IMR-90 (cell line): ENCODE results near the gene PLIN4. TPM values are rescaled to one million over a fixed set of nuclear protein-coding genes. Genes with fewer than 3 reads are reported as not detected.

Experiments used
- ATAC-seq: fragments of 200-7000 bp; cut with Tn5 transposase; 2 replicates; pipeline ENCODE4 v1.9.1; 2020; ENCODE audit warnings: low read depth, mild to moderate bottlenecking, moderate library complexity
- BruUV-seq: library from RNA; stranded (reverse); fragments of 400-500 nt; replicated peaks from 2 replicates; lab custom pipeline; 2021; lab: Mats Ljungman, UMichigan
- CTCF ChIA-PET: fragments of 300-600 bp; formaldehyde crosslinking; extraction: SDS; loops from one replicate; lab custom pipeline; 2021; ENCODE audit warnings: antibody characterized with exemption; lab: Yijun Ruan, JAX
- POLR2A ChIA-PET: fragments of 300-600 bp; sonication (Branson Sonifier 250); formaldehyde crosslinking; loops from one replicate; lab custom pipeline; 2022; ENCODE audit warnings: antibody characterized with exemption; ENCODE audit not compliant: unreplicated experiment; lab: Charles Lee
- DNase-seq: peaks from one replicate; pipeline ENCODE4 v3.0.0; 2013
- H2AFZ ChIP-seq: replicated peaks from 2 replicates; pipeline ENCODE3; 2013; ENCODE audit warnings: low read length, mild to moderate bottlenecking; ENCODE audit not compliant: poor library complexity
- H2AK5ac ChIP-seq: 2 replicates; pipeline ENCODE4 v1.6.1; 2013; ENCODE audit warnings: low read depth, low read length, inconsistent platforms
- H2AK9ac ChIP-seq: replicated peaks from 2 replicates; pipeline ENCODE3; 2013; ENCODE audit warnings: mild to moderate bottlenecking, low read depth, low read length, moderate library complexity; ENCODE audit not compliant: poor library complexity
- H2BK120ac ChIP-seq: 2 replicates; pipeline ENCODE4 v1.6.1; 2013; ENCODE audit warnings: low read depth, low read length, inconsistent platforms
- H2BK15ac ChIP-seq: 3 replicates; pipeline ENCODE4 v1.6.1; 2013; ENCODE audit warnings: low read depth, low read length, inconsistent platforms
- H2BK20ac ChIP-seq: 2 replicates; pipeline ENCODE4 v1.6.1; 2013; ENCODE audit warnings: low read depth, mild to moderate bottlenecking, inconsistent platforms, low read length, moderate library complexity
- H2BK5ac ChIP-seq: 2 replicates; pipeline ENCODE4 v1.6.1; 2013; ENCODE audit warnings: mild to moderate bottlenecking, low read depth, low read length, inconsistent platforms; ENCODE audit not compliant: poor library complexity, severe bottlenecking
- H3K14ac ChIP-seq: replicated peaks from 2 replicates; pipeline ENCODE4 v1.6.1; 2013; ENCODE audit warnings: low read depth, low read length, inconsistent platforms
- H3K18ac ChIP-seq: 2 replicates; pipeline ENCODE4 v1.6.1; 2013; ENCODE audit warnings: low read depth, low read length, control low read depth
- H3K23ac ChIP-seq: 2 replicates; pipeline ENCODE4 v1.6.1; 2013; ENCODE audit warnings: low read depth, low read length, inconsistent platforms
- H3K27ac ChIP-seq: 2 replicates; pipeline ENCODE4 v1.5.1; 2013; ENCODE audit warnings: mild to moderate bottlenecking, control low read depth, low read length; ENCODE audit not compliant: insufficient read depth
- H3K27me3 ChIP-seq: 2 replicates; pipeline ENCODE4 v1.6.1; 2013; ENCODE audit warnings: low read length; ENCODE audit not compliant: control insufficient read depth, insufficient read depth
- H3K36me3 ChIP-seq: 2 replicates; pipeline ENCODE4 v1.6.1; 2013; ENCODE audit warnings: low read length, mixed read lengths; ENCODE audit not compliant: control insufficient read depth, insufficient read depth
- H3K4ac ChIP-seq: 2 replicates; pipeline ENCODE4 v1.6.1; 2013; ENCODE audit warnings: low read depth, low read length, inconsistent platforms
- H3K4me1 ChIP-seq: 2 replicates; pipeline ENCODE4 v1.6.1; 2013; ENCODE audit warnings: low read length, mixed read lengths; ENCODE audit not compliant: control insufficient read depth, insufficient read depth
- H3K4me2 ChIP-seq: 2 replicates; pipeline ENCODE4 v1.6.1; 2013; ENCODE audit warnings: low read depth, mild to moderate bottlenecking, control low read depth, low read length, moderate library complexity
- H3K4me3 ChIP-seq: 2 replicates; pipeline ENCODE4 v1.5.1; 2013; ENCODE audit warnings: low read depth, mild to moderate bottlenecking, control low read depth, low read length, moderate library complexity; ENCODE audit not compliant: insufficient read depth
- H3K56ac ChIP-seq: 2 replicates; pipeline ENCODE4 v1.6.1; 2013; ENCODE audit warnings: low read length, inconsistent platforms; ENCODE audit not compliant: insufficient read depth; ENCODE audit errors: extremely low read depth
- H3K79me1 ChIP-seq, 2 experiments: 2 replicates each; pipeline ENCODE4 v1.6.1; 2013; ENCODE audit warnings: low read length in 2 of 2, inconsistent platforms in 1 of 2, low read depth in 1 of 2
- H3K9ac ChIP-seq: 2 replicates; pipeline ENCODE4 v1.6.1; 2013; ENCODE audit warnings: low read depth, low read length, control low read depth
- H3K9me1 ChIP-seq: 2 replicates; pipeline ENCODE4 v1.6.1; 2013; ENCODE audit warnings: low read length, inconsistent platforms; ENCODE audit not compliant: insufficient read depth
- H3K9me3 ChIP-seq: 2 replicates; pipeline ENCODE4 v1.6.1; 2013; ENCODE audit warnings: low read length; ENCODE audit not compliant: control insufficient read depth, insufficient read depth
- H4K20me1 ChIP-seq: 2 replicates; pipeline ENCODE4 v1.6.1; 2013; ENCODE audit warnings: low read length, inconsistent platforms; ENCODE audit not compliant: insufficient read depth
- H4K5ac ChIP-seq: 2 replicates; pipeline ENCODE4 v1.6.1; 2013; ENCODE audit warnings: mild to moderate bottlenecking, low read depth, low read length, control low read depth
- H4K8ac ChIP-seq, 2 experiments: 2 replicates each; pipeline ENCODE4 v1.6.1; 2013; ENCODE audit warnings: low read depth in 2 of 2, low read length in 2 of 2, control low read depth in 1 of 2, inconsistent platforms in 1 of 2
- H4K91ac ChIP-seq: 2 replicates; pipeline ENCODE4 v1.6.1; 2013; ENCODE audit warnings: low read depth, low read length, inconsistent platforms; ENCODE audit not compliant: insufficient read depth
- BHLHE40 ChIP-seq: fragments of 150-350 bp; IDR thresholded peaks from 2 replicates; pipeline ENCODE4 v1.6.1; 2016; ENCODE audit warnings: mild to moderate bottlenecking, low read depth, low read length
- CEBPB ChIP-seq: IDR thresholded peaks from 2 replicates; pipeline ENCODE4 v1.6.1; 2012; ENCODE audit warnings: low read depth, low read length, improper control_type of control experiment
- CHD1 ChIP-seq: IDR thresholded peaks from 2 replicates; pipeline ENCODE4 v1.6.1; 2012; ENCODE audit warnings: low read depth, low read length, improper control_type of control experiment
- FOS ChIP-seq: fragments of 150-350 bp; IDR thresholded peaks from 2 replicates; pipeline ENCODE4 v1.6.1; 2016; ENCODE audit warnings: low read depth, low read length
- MAFK ChIP-seq: IDR thresholded peaks from 2 replicates; pipeline ENCODE4 v1.6.1; 2012; ENCODE audit warnings: low read depth, low read length, improper control_type of control experiment
- MAZ ChIP-seq: IDR thresholded peaks from 2 replicates; pipeline ENCODE4 v1.6.1; 2012; ENCODE audit warnings: low read depth, mild to moderate bottlenecking, low read length, improper control_type of control experiment, moderate library complexity, borderline replicate concordance
- MXI1 ChIP-seq: IDR thresholded peaks from 2 replicates; pipeline ENCODE4 v1.6.1; 2012; ENCODE audit warnings: low read depth, mild to moderate bottlenecking, low read length, moderate library complexity, borderline replicate concordance
- NFE2L2 ChIP-seq: fragments of 150-350 bp; IDR thresholded peaks from 2 replicates; pipeline ENCODE4 v1.6.1; 2016; ENCODE audit warnings: low read depth, mild to moderate bottlenecking, low read length
- POLR2A ChIP-seq: IDR thresholded peaks from 2 replicates; pipeline ENCODE4 v1.6.1; 2012; ENCODE audit warnings: mild to moderate bottlenecking, low read depth, low read length
- RAD21 ChIP-seq: IDR thresholded peaks from 2 replicates; pipeline ENCODE4 v1.6.1; 2012; ENCODE audit warnings: low read length, improper control_type of control experiment
- RCOR1 ChIP-seq: IDR thresholded peaks from 2 replicates; pipeline ENCODE4 v1.6.1; 2012; ENCODE audit warnings: mild to moderate bottlenecking, low read length, improper control_type of control experiment; ENCODE audit not compliant: insufficient replicate concordance
- RFX5 ChIP-seq: IDR thresholded peaks from 2 replicates; pipeline ENCODE4 v1.8.0; 2012; ENCODE audit warnings: low read depth, mild to moderate bottlenecking, low read length, moderate library complexity
- SMC3 ChIP-seq: fragments of 150-350 bp; IDR thresholded peaks from 2 replicates; pipeline ENCODE4 v1.6.1; 2016; ENCODE audit warnings: low read depth, mild to moderate bottlenecking, antibody characterized with exemption, low read length, moderate library complexity
- whole genome bisulfite sequencing, 2 experiments: methylation state at CpG; one replicate each; pipeline versions ENCODE4 v1.1.5 to v1.1.7; 2013; ENCODE audit warnings: missing lambda C conversion rate in 2 of 2; ENCODE audit not compliant: insufficient read length in 1 of 2; ENCODE audit errors: extremely low coverage in 2 of 2; 5-methylcytosine and 5-hydroxymethylcytosine counted together
- dilution Hi-C: fragments of 300-500 bp; cut with HindIII; formaldehyde crosslinking; loops from one replicate; pipeline ENCODE4 v1.14.3; 2018; ENCODE audit warnings: low sequenced_read_pairs; ENCODE audit not compliant: unreplicated experiment
- in situ Hi-C: fragments of 300-500 bp; cut with MboI; formaldehyde crosslinking; loops from 3 replicates; pipeline ENCODE4 v1.14.3; 2019; ENCODE audit warnings: low sequenced_read_pairs, inconsistent platforms, mixed read lengths
- intact Hi-C: fragments of 100-400 bp; cut with micrococcal nuclease; formaldehyde crosslinking; loops from 2 replicates; pipeline ENCODE4 v1.10.0; 2022
- polyA plus RNA-seq, 3 experiments: library from polyadenylated mRNA; depleted of rRNA; stranded (reverse); fragments of >200 nt; gene quantifications; 2 replicates each; pipeline ENCODE4 v1.2.3, GENCODE V29; 2012; ENCODE audit warnings: low replicate concordance in 1 of 3
- total RNA-seq: library from RNA; depleted of rRNA; stranded (reverse); fragments of >200 nt; gene quantifications from 2 replicates; pipeline ENCODE4 v1.2.3, GENCODE V29; 2012
- TF ChIP-seq, protein P1 (sequence below): fragments of 150-350 bp; IDR thresholded peaks from 2 replicates; pipeline ENCODE4 v1.6.1; 2016; ENCODE audit warnings: low read depth, mild to moderate bottlenecking, low read length, moderate library complexity, borderline replicate concordance
- TF ChIP-seq, protein P2 (sequence below): fragments of 150-350 bp; IDR thresholded peaks from 2 replicates; pipeline ENCODE4 v1.6.1; 2017; ENCODE audit warnings: mild to moderate bottlenecking, antibody characterized with exemption, low read length, low read depth

Gene PLIN4
- total and polyA plus RNA-seq, 2 of the 4 experiments (the other 2 are of a cell fraction): under 0.01 to 0.09 TPM

DNA sequence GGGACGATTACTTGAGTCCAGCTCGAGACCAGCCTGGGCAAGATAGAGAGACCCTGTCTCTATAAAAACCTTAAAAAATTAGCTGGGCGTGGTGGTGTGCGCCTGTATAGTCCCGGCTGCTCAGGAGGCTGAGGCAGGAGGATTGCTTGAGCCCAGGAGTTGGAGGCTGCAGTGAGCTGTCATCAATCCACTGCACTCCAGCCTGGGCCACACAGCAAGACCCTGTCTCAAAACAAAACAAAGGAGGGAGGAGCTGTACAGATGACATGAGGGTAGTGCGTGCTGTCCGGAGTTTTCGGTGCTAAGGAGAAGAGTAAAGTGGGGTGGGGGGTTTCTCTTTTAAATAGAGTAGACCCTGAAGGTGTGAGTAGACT lies 23.6 kb downstream of the PLIN4 start:
- Histone ChIP-seq H4K8ac (no peak overlapping the region), H3K4me3 (no peak overlapping the region), H3K18ac (no peak overlapping the region), H3K4me2 (no peak overlapping the region), H3K4me1 (no peaks in the 10 kb centered on the region), H4K20me1 (peaks cover 14% of the 10 kb centered on the region; the same call in 1 of the 2 replicates), H3K9me1 (peaks cover 13% of the 10 kb centered on the region), H2BK120ac (no peak overlapping the region), H2AK5ac (no peak overlapping the region), H3K9me3 (no peaks in the 10 kb centered on the region), H3K79me1 (peaks cover 7 to 20% of the 10 kb centered on the region in 2 experiments), H4K5ac (no peak overlapping the region), H3K27me3 (no peaks in the 10 kb centered on the region), H2BK5ac (no peak overlapping the region), H3K23ac (no peak overlapping the region), H2BK15ac (no peak overlapping the region), H3K56ac (no peak overlapping the region), H3K36me3 (peaks cover 76% of the 10 kb centered on the region), H3K27ac (no peak overlapping the region), H2AFZ (no peak overlapping the region), H4K91ac (no peak overlapping the region), H2AK9ac (no peak overlapping the region), H2BK20ac (no peak overlapping the region), H3K9ac (no peak overlapping the region), H3K4ac (no peak overlapping the region), H3K14ac (no peak overlapping the region)
- intact Hi-C loops: no loop called here
- in situ Hi-C loops: no loop called here
- ChIA-PET CTCF (no interaction called here), POLR2A (no interaction called here)
- ATAC-seq (no peak), DNase-seq (no peak)
- no TSS peak for BruUV-seq
- TF ChIP-seq RFX5: no peak
- TF ChIP-seq MAFK: no peak
- no peak for TF ChIP-seq FOS
- no peak for TF ChIP-seq NFE2L2
- TF ChIP-seq CEBPB: no peak
- TF ChIP-seq BHLHE40: no peak
- no peak for TF ChIP-seq CHD1
- no peak for TF ChIP-seq RAD21
- TF ChIP-seq SMC3: no peak
- no peak for TF ChIP-seq POLR2A
- no peak for TF ChIP-seq RCOR1
- TF ChIP-seq, protein P1, sequence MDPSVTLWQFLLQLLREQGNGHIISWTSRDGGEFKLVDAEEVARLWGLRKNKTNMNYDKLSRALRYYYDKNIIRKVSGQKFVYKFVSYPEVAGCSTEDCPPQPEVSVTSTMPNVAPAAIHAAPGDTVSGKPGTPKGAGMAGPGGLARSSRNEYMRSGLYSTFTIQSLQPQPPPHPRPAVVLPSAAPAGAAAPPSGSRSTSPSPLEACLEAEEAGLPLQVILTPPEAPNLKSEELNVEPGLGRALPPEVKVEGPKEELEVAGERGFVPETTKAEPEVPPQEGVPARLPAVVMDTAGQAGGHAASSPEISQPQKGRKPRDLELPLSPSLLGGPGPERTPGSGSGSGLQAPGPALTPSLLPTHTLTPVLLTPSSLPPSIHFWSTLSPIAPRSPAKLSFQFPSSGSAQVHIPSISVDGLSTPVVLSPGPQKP: no peak
- TF ChIP-seq MXI1: no peak
- TF ChIP-seq MAZ: no peak
- TF ChIP-seq, protein P2, sequence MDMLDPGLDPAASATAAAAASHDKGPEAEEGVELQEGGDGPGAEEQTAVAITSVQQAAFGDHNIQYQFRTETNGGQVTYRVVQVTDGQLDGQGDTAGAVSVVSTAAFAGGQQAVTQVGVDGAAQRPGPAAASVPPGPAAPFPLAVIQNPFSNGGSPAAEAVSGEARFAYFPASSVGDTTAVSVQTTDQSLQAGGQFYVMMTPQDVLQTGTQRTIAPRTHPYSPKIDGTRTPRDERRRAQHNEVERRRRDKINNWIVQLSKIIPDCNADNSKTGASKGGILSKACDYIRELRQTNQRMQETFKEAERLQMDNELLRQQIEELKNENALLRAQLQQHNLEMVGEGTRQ: no peak
- dilution Hi-C loops: no loop called here
- WGBS, 2 experiments: 97% methylated on average over 5 of the region's 8 CpGs; no CpG with 5 or more reads in 1 of the 2 experiments
